T-helper 2 cell treated with Interferon-gamma antibody and Interleukin-4, amounts not matched to agents 100 ng/mL and 5 ng/mL, for 36 hours (primary cell): Measurements from ENCODE around the gene KDM2B. TPM values are rescaled to one million over a fixed set of nuclear protein-coding genes. Genes with fewer than 3 reads are reported as not detected.

ENCODE experiments used
- intact Hi-C: fragments of 100-400 bp; cut with micrococcal nuclease; formaldehyde crosslinking; loops from one replicate; pipeline ENCODE4 v1.15.1; 2023
- total RNA-seq: library from RNA; stranded (reverse); gene quantifications from 2 replicates; pipeline ENCODE4 v1.2.3, GENCODE V29; 2022

The KDM2B gene
- total RNA-seq, 1 donor from 2014 or later = 60.4 TPM

DNA sequence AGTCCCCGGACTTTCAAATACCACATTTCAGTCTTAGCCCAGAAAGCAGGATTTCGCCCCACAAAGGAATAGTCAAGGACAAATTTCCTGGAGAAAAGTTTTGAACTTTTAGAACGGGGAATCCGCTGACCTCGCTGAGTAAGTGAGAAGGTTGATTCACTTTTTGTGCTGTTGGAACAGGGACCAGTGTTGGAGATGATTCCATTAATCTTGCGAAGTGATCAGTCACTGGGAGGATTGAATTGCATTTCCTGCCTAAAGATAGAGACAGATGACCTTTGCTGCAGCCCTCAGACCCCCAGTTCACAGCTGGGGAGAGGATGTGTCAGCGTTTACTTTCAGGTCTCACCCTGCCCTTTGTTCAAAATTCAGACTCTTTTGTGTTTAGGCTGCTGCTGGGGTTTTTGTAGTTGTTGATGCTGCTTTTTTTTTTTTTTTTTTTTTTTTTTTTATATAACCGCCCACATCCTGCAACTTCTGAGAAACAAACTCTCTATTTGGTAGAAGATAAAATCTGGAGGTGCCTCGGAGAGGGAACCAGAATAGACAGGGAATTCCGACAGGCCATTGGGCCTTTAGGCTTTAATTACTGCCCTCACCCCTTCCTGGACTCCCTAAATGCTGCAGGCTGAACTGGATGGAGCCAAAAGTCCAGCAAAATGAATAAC, 9.8 kb upstream of the KDM2B start:
- intact Hi-C loops = loop anchor here (1.0 kb wide), 2 partner anchors 10 to 34 kb away; no protein-coding TSS in a partner anchor

DNA sequence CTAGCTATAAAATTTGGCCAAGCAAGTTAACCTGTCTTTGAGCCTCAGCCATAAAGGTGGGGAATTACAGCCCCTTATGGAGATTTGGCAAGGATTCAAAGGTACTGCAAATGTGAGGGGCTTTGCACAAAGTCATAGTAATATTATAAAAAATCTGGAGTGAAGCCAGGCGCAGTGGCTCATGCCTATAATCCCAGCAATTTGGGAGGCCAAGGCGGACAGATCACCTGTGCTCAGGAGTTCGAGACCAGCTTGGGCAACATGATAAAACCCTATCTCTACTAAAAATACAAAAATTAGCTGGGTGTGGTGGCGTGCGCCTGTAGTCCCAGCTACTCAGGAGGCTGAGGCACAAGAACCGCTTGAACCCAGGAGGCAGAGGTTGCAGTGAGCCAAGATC, 4.1 kb upstream of the KDM2B start:
- intact Hi-C loops = loop anchor here (5.0 to 10.0 kb wide), 2 partner anchors 87 to 220 kb away; partner anchors contain the start of gene SETD1B

DNA sequence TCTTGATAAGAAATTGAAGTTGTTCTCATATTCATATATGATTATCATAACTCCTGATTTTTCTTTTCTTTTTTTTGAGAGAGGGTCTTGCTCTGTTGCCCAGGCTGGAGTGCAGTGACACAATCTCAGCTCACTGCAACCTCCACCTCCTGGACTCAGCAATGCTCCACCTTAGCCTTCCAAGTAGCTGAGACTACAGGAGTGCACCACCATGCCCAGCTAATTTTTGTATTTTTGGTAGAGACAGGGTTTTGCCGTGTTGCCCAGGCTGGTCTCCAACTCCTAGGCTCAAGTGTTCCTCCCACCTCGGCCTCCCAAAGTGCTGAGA, 2.5 kb upstream of the KDM2B start:
- intact Hi-C loops = loop anchor here (5.0 to 10.0 kb wide), 2 partner anchors 89 to 222 kb away; partner anchors contain the start of gene SETD1B

DNA sequence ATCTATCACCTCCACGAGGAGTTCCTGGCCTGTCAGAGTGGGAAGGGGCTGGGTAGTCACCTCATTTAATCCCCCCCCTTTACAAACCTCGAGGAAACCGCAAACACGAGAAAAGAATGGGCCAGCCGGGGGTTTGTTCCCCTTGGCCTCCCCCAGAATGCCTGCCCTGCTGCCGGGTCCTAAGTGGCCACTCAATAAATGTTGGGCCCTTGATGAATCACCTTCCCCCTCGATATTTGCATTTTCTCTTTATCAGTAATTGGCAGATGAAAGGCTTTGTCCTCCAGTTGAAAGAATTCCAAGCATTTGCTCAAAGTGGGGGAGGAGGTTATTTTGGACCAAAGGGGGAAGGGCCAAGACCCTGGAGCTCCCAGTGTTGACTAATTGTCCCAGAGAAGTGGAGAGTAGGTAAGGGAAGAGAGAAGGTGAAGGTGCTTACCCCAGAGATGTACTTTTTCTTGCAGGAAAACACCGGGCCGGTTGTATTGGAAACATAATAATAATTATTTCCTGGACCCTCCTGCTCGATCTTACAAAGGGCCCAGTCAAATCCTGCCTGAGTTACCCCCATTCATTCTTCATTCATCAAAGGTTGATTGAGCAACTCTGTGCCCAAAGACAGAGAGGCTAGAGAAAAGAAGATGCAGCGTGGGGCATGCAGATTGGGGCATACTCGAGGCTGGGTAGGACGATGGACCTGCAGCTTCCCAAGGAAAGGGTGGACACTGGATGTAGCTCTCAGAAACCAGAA, 1.9 kb upstream of the KDM2B start:
- intact Hi-C loops = loop anchor here (5.0 to 10.0 kb wide), 2 partner anchors 90 to 222 kb away; partner anchors contain the start of gene SETD1B

DNA sequence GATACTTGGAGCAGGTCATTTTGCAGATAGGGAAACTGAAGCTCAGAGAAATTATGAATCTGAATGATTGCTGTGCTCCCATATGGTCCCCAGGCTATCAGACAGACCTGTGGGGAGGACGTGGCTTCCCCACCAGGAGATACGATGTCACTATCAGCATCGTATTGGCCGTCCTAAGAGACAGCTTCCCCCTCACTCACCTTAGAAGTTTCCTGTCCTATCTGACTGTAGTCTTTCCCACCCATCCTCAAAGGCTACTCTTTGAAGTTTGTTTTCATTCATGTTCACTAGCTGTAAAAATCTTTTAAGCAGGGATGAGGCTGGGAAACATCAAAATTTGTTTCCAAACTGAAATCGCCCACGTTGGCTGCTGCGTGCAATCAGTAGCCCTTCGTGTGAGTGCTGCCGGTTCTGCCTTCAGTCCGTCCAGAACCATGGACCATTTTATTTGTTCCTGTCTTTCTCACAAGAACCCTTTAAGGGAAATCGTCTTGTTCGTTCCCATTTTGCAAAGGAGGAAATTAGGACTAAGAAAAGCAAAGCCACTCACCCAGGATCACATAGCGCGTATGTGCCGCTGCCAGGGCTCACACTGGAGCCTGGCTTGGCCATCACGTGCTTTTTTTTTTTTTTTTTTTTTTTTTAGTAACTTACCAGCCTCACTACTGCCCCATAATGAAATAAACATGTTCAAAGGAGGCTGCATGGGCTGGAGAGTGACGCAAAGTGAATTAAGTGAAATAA, 1.0 kb upstream of the KDM2B start:
- intact Hi-C loops = loop anchor here (5.0 to 10.0 kb wide), 2 partner anchors 90 to 223 kb away; partner anchors contain the start of gene SETD1B

DNA sequence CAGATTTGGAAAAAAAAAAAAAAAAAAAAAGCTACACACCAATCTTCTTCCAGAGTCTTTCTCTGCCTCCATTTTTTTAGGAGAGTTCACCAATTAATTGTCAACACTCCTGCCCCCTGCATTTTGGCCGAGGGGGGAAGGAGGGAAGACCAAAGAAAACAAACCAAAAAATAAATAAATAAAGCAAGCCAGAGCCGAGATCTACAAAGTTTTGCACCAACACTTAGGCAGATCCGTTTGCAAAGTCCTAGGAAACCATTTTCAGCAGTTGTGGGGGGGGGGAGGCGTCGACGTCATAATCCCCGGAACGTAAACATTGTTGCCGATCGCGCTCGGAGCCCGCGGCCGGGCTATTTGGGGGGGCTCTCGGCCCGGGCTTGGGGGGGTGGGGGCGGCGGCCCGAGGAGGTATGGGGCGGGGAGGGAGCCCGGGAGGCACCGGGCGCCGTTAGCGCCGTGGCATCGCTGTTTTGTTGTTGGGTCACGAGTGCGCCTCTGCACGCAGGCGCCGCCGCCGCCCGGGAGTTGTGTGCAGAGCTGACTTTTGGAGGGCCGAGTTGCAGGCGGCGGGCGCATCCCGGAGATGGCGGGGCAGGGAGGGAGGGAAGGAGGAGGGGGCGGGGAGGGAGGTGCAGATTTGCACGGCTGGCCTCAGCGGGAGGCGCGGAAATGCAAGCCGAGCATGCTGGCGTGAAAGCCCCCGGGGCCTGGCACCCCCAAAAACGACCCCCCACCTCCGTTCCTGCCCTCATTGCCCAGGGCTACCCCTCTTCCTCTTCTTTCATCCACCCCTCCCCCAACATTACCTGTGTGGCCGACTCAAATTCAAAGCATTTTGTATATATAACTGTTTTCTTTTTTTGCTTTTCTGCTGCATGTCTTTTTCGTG, 598 bp downstream of the KDM2B start:
- intact Hi-C loops = loop anchor here (1.0 to 10.0 kb wide), 4 partner anchors 10 to 225 kb away; partner anchors contain the start of genes ORAI1 and SETD1B

DNA sequence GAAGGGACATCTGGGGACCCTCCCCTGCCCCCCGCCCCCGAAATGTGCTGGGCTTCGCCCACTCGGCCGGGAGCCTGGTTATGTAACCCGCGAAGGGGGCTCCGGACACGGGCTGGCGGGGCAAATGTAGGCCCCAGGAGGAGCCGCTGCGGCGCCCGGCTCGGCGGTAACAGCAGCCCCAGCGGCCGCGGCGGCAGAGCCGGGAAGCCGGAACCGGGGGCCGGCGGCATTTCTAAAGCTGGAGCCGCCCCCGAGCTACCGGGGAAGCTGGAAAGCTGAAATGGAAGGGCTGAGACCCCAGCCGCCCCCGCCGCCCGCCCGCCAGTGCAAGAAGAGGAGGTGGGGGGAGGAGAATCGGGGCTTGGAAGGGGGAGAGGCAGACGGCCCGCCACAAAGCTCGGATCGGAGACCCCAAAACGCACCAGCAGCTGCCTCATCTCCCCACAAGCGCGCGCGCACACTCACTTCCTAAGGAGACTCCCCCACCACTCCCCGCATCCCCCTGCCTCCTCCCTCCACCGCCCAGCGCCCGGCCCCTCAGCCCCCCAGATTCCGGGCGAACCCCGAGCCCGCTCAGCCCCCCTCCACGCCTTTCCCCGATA, 1.5 kb downstream of the KDM2B start:
- intact Hi-C loops = no loop called here

DNA sequence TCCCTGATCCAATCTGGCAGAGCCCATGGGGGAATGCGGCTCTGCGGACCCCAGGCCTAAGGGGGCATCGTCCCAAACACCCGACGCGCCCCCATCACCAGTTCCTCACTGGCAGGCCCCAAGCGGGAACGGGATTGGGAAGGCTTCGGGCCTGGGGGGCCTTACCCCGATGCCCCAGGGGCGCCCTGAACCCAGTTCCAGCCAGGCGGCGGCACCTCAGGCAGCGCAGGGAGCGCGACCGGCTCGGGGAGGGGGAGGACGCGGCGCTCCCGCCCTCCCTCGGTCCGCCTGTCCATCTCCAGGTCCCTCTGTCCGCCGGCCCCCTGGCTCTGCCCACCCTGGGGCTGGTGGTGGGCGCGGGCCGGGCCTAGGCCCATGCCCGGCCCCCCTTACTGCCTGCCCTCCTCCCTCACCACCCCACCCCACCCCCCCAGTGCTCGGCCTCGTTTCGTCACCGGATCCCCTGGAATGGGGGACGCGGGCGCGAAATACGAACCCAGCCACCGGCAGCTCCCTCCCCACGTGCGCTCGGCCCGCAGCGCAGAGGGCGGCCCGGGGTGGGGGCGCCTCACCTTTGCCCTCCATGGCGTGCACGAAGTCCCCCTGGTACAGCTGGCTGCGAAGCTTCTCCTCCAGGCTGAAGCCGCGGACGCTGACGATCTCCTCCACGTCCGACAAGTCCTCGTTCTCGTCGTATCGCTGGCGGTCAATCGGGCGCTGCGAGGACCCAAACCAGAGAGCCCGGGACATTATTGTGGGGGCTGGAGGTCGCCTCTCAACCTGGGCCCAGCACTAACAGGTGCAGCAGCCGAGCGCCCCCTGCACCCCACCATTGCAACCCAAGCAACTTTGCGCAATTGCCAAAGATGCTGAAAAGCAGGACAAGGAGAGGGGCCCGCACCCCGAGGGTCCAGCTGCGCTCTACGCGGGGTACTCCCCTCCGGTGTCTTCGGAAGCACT, 2.3 kb downstream of the KDM2B start:
- intact Hi-C loops = no loop called here

DNA sequence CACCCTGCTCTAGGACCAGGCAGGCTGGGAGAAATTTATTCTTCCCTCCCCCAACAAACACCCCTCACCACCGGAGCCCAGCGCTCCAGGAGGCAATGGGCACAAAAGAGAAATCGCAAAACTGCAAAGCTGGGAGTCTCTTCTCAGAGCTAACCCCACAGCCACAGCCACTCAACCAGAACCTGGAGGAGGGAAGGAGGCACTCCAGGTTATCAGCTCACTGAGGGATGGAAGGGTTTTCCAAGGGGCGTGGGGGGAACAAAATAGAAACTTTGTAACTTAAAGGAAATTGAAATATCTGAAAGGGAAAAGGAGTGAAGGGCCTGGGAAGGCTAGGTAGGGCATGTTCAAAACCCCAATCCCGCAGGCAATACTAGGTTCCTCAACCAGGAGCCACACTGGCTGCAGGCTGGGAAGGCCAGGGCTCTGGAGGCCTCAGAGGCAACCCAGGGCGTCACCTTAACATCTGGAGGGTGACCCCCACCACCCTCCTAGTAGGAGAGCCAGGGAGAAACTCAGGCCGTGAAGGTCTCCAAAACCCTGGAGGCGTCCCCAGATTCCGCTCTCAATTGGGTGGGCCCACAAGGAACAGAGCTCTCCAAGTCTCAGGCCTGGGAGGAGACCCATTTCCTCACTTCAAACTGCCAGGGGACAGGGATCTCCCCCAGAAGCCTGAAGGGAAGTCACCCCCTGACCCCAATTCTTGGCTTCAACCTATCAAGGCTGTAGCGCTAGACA, 3.2 kb downstream of the KDM2B start:
- intact Hi-C loops = no loop called here

DNA sequence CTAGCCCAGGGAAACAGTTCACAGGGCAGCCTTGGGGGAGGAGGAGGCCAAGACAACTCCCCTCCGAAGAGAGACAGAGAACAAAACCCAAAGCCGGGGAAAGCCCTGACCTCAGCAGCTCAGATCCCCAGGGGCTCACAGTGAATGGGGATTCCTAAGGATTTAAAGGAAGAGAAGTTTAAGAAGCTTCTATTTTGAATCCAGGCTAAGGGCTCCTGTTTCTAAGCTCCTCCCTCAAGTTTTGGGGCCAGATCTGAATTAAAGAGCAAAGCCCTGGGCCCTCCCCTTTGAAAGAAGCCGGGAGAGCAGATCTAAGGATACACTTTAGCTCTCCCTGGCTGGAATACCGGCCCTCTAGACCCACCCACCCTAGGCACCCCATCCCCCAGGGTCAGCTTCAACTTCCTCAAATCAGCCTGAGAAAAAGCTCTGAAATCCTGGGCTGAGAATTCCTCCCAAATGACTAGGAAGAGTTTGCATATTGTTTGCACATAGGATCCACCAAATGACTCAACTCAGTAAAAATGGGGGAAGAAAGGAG, 3.9 kb downstream of the KDM2B start:
- intact Hi-C loops = no loop called here

DNA sequence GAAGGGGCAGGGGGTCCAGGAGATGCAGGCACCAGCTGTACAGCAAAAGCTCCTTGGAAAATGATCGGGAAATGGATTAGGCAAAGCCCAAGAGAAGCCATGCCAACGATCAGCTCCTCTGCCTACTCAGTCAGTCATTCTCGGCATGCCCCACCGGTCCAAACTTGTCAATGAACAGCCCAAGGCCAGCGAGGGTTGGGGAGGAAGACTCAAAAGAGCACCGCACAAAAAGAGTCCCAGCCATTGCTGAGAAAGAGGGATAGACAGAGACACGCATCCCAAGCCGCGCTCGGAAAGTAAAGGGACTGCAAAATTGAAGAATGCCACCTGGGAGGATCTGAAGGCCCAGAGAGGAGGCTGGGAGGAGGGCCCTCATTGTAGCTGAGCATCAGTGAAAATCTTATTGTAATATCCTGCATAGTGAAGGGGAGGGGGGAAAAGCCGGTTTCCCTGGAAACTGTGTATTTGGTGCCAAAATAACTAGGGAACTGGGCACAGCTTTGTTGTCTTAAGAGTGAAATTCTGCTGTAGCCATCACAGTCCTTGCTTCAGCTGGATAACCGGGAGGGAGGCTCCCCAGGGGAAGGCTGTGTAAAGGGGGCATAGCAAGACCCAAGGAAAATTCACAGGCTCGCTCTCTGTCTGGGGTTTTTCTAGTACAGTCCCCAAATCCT, 4.7 kb downstream of the KDM2B start:
- intact Hi-C loops = no loop called here

DNA sequence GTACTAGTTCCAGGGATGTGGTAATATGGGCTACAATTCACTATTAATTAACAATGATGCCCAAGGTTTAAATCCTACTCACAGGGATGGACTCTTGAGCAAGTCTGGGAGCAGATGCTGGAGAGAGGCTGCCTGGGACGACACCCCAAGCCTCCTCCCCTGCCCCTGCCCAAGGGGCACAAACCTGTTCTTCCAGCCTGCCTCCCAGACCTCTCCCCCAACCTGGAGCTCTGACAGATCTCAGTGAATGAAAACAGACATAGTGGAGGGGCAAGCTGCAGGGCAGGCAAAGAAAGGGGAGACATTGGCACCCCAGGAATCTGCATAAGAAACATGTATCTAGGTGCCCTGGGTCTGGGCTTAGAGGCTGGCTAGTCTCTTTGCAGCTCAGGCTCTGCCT, 5.8 kb downstream of the KDM2B start:
- intact Hi-C loops = no loop called here

DNA sequence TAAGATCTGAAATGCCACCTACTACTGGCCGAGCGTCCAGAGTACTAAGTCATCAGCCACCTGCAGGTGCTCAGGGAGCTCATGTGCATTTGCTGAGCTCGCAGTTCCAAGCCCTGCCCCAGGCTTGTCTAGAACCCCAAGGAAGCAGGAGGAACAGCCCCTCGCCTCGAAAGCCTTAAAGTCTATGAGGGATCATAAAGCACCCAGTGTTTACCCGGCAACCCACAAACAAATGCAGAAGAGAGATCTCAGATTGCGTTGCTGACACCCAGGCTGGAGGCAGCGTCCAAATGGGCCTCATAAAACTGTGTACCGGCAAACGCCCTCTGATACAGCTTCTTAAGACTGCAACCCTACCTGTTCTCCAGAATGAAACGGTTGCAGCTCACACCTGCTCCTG, 6.8 kb downstream of the KDM2B start:
- intact Hi-C loops = no loop called here

DNA sequence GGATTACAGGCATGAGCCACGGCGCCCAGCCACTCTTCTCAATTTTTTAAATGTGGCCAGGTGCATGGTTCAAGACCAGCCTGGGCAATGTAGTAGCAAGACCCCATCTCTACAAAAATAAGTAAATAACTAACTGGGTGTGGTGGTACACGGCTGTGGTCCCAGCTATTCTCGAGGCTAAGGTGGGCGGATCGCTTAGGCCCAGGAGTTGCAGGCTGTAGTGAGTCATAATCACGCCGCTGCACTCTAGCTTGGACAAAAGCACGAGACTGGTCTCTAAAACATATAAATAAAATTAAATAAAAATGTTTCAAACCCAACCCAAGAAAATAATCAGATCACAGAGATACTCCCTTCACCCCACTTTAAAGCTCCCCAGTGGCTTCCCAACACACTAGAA, 8.9 kb downstream of the KDM2B start:
- intact Hi-C loops = no loop called here

DNA sequence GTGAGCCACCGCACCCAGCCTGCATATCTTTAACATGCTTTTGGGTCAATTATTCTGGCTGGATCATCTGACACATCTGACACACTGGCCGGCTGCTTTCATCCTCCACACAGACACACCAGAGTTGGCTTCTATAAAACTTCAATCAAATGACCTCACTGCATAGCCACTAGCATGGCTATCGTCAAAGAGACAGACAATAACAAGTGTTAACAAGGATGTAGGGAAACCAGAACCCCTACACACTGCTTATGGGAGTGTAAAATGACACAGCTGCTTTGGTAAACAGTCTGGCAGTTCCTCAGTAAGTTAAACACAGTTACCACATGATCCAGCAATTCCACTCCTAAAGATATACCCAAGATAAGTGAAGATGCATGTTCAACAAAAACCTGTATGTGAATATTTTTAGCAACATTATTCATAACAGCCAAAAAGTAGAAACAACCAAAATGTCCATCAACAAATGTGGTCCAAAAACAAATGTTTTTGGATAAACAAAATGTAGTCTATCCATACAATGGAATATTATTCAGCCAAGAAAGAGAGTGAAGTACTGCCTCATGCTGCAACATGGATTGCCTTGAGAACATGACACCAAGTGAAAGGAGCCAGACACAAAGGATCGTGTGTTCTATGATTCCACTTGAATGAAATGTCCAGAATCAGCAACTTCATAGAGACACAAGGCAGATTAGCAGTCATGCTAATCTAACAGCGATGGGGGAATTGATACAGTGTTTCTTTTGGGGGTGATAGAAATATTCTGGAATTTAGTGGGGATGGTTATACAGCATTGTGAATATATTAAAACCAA, 10.1 kb downstream of the KDM2B start:
- intact Hi-C loops = no loop called here

DNA sequence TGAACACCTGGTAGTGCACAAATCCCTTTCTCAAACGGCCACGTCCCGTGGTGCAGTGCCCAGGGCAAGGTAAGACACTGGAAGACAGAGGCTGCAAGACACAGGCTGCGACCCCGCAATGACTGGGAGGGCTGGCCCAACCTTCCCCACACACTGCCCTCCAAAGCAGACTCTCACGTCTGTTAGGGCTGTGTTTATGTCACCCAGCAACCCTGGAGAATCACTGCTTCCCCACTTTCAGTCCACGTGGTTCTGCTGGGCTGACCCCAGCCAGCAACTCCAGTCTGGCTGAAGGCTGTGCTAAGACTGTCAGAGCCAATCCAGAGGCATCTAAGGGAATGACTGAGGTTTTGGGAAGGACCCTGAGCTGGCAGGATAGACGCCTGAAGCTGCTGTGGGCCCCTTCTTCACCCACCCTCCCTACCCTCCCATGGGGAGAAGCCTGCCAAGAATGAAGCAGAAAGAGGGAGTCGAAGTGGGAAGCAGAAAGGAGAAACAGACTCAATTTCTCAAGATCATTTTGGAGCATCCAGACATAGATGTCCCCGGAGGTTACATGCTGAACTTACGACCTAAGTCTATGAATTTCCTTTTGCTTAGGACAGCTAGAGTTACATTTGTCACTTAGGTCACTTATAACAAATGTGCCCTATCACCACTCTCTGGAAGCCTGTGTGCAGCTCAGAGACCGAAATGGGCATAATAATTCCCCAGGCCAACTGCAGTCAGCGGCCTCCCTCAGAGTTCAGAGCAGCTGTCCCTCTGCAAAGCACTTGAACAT, 11.7 kb downstream of the KDM2B start:
- intact Hi-C loops = no loop called here
